Amniotic stem cell (primary cell): ENCODE results near the gene CARD9.
"Not testable (repeated sequence)": the region's sequence is repeated elsewhere in the genome, so short reads cannot be mapped to it uniquely, and the experiment has no call there.

ENCODE experiments used
- DNase-seq: peaks from one replicate; lab custom pipeline; 2025; lab: John Stamatoyannopoulos, UW

The CARD9 gene

GRCh38 chr9:136363949-136364748 lies 9.3 kb downstream of the CARD9 start:
- no peak for DNase-seq

DNA sequence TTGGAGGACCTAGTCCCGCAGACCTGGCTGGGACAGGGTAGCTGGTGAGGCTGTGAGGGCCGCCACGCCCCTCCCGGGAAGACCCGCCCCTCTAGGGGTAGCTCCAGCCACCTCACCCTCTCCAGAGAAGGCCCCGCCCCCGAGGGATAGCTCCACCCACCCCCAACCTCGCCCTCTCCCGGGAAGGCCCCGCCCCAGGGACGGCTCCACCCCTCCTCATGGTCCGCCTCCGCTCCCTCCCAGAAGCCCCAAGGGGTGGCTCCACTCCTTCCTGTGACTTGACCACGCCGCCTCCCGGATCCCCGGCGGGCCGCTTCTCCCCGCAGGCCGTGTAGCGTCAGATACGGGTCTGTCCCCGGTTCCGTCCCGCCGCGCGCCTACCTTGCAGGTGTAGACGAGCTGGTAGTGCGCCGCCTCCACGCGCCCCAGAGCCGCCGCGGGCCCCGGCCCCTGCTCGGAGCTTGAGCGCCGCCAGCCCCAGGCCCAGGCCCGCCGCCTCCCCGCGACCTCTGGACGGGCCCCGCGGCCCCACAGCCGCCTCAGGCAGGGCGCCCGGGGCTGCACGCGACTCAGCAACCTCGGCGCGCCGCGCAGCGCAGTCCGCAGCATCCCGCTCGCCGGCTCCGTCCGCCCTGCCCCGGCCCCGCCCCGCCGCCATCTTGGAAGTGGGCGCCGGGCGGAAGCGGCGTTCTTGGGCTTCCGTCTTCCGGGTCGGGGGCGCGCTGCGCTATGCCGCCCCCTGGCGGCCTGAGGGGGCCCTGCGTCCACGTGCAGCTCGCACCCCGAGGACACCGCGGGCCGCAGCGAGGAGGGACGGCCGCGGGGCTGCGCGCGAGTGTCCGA lies 10.1 kb downstream of the CARD9 start, which contains the start of gene DNLZ:
DNLZ (minus strand) TSS at position 639 of the 843 bp plus-strand sequence; CDS start at position 609, 30 bp downstream.
- peak; percentile 87 for DNase-seq

GRCh38 chr9:136362450-136362784 lies 11.1 kb downstream of the CARD9 start:
- no peak for DNase-seq

DNA sequence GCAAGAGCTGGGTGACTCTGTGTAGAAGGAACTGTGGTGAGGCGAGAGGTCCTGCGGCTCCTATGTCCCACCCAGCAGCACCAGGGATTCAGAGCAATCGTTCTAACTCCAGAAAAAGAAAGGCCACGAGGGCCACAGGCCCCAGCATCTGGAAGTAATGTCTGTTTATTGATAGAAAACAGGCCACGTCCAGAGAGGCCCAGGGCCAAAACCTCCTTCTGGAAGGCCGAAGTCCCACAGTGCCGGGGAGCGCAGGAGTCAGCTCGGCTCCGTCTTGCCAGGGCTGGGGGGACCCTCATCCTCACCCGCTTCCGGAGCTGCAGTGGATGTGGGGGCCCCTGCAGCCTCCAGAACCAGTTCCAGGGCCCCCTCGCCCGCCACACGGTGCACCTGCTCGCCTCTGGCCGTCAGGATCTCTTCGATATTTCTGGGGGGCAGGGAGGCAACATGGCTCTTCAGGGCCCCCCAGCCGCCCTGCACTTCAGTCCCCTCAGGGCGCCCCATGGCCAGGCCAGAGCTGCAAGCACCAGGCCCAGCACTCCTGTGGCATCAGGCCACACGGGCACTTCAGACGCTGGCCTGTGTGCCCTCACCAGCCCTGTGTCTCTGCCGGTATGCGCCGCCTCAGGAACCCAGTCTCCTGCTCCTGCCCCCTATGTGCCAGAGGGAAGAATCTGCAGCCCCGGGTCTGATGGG lies 11.6 kb downstream of the CARD9 start:
- DNase-seq = no peak

GRCh38 chr9:136361047-136361753 lies 12.3 kb downstream of the CARD9 start:
- no peak for DNase-seq

DNA sequence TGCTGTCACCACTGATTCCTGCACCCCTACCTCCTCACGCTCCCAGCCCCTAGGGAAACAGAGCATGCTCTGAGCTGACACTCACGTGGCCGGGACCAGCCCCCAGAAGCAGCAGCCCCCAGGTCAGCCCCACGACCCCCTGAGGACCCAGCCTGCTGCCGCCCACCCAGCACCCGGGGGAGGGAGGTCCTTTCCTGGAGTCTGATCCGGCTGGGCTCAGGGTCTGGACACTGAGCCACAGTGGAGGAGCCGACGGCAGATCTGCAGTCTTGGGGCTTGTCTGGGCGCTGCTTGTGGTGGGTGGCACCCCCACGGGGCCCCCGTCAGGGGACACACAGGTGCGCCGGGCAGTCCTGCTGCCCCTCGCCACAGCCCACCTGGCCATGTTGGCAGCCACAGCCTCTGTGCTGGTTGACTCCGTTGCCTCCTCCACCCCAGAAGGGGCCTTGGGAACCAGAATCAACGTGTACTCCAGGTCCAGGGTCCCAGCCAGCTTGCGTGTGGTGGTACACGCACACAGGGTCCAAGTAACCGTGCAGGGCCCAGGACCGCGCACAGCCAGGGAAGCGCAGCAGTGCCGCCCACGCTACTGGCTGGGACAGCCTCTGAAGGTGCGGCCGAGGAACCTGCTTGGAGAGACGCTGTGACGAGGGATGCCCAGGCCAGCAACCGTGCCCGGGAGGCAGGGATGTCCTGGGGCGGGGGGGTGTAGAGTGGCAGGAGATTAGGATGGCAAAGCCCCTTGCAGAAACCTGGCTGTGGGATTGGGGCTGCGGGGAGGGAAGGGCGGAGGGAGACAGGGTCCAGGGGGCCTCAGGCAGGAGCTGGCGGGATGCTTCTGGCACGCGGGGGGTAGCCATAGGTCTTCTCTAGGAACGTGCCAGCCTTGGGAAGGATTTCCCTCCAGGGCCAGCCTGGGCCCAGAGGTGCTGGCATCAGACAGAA lies 13.4 kb downstream of the CARD9 start:
- DNase-seq = no peak

DNA sequence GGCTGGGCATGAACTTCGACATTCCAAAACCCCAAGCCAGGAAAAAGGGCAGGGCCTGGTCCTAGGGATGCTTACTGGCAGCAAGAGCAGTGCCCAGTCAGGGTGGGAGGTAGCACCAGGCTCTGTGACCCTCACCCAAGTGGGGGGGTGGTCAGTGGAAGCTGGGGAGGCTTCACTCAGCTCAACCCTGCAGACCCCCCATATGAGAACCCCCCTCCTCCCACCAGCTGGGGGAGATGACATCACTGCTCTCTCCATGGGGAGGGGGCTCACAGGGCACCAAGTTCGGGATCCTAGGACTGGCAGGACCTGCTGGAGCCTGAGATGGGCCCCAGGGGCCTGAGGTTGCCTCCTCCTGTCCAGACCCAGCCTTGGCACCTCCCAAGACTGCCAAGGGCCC lies 14.6 kb downstream of the CARD9 start:
- DNase-seq = no peak

DNA sequence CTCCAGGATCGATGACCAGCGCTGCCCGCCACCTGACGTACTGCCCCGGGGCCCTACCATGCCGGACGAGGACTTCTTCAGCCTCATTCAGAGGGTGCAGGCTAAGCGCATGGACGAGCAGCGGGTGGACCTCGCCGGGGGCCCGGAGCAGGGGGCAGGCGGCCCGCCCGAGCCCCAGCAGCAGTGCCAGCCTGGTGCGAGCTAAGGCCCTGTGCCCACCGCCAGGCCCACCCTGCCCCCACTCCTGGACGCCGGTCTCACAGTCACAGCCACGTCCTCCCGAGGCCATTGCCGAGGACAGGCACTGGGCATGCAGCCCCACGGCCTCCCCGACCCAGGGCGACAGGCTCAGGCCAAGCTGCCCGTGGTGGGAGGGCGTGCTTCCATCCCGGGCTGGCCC lies 15.5 kb downstream of the CARD9 start:
- no peak for DNase-seq

DNA sequence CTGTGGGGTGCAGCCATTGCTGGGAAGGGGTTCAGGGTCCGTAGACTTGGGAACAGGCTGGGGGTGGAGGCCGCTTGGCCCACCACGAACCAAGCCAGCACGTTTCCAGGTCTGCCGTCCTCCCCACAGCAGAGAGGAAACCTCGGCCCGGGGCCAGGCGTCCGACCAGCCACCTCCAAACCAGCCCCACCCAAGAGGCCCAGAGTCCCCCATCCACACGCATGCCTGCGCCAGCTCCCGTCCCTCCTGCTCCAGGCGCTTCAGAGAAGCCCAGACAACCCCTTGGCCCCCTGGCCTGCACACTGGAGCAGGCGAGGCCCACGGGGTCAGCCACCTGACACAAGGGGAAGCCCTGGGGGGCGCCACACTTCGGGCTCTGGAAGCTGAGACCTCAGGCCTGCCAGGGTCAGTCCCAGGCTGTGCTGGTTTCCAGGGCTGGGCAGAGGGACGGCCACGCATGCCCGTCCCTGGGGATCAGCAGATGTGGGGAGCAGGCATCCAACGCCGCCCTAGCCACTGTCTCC lies 16.2 kb downstream of the CARD9 start:
- DNase-seq = no peak

- no peak for DNase-seq
These were observed 17.6 kb downstream of the CARD9 start for GRCh38 chr9:136355616-136356557.

- DNase-seq = no peak
These were observed 18.8 kb downstream of the CARD9 start for GRCh38 chr9:136354592-136355085.

GRCh38 chr9:136353757-136354488 lies 19.5 kb downstream of the CARD9 start:
- no peak for DNase-seq

- DNase-seq = no peak
These were observed 20.4 kb downstream of the CARD9 start for GRCh38 chr9:136353088-136353487.

DNA sequence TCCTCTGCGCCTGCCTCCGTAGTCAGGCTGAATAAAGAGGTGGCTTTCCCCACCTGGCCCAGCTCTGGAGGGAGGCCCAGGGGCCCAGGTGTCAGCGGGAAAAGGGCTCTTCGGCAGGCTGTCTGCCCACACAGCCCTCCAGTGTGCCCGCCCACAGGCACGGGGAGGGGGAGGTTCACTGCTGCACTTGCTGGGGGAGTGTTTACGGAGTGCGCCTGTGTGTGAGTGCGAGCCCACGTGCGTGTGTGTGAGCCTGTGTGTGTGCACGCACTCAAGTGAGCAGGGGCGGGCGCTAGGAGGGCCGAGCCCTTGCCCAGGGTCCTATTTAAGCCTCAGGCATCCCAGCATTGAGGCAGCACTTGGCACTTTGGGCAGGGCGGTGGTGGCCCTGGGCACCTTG lies 20.8 kb downstream of the CARD9 start:
- no peak for DNase-seq

- DNase-seq = not testable (repeated sequence)
These were observed 21.6 kb downstream of the CARD9 start for GRCh38 chr9:136351868-136352267.

GRCh38 chr9:136351252-136351800 lies 22.1 kb downstream of the CARD9 start:
- no peak for DNase-seq

- no peak for DNase-seq
These were observed 23.9 kb downstream of the CARD9 start for GRCh38 chr9:136349546-136349945.

DNA sequence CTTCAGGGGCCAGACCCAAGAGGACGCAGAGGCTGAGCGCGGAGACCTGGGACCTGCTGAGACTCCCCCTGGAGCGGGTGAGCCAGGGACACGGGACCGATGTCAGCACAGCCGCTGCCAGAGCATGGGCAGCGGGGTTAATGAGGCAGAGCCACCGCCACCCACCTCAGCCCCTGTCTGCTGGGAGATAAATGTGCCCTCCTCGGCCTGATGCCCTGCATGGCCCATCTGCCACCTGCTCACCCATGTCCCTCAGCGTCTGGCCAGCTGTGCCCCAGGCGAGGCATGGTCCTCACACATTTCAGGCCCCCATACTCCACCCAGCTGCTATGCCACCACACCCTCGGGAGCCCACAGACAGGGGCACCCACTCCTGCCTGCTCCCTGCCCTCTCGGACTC lies 24.8 kb downstream of the CARD9 start:
- DNase-seq = no peak
